H7 (cell line): Measurements from ENCODE around the gene CBX2. TPM values are rescaled to one million over a fixed set of nuclear protein-coding genes. Genes with fewer than 3 reads are reported as not detected.

ENCODE experiments used
- DNase-seq: peaks from one replicate; pipeline ENCODE4 v3.0.0; 2012
- H3K27me3 ChIP-seq: 2 replicates; pipeline ENCODE4 v1.6.0; 2011; ENCODE audit warnings: mild to moderate bottlenecking, low read length; ENCODE audit not compliant: control insufficient read depth, insufficient read depth
- H3K36me3 ChIP-seq: replicated peaks from 2 replicates; pipeline ENCODE4 v1.5.1; 2011; ENCODE audit warnings: low read length; ENCODE audit not compliant: control insufficient read depth, insufficient read depth
- H3K4me3 ChIP-seq: 2 replicates; pipeline ENCODE4 v1.5.1; 2011; ENCODE audit warnings: low read depth, mild to moderate bottlenecking, control low read depth, low read length, moderate library complexity; ENCODE audit not compliant: insufficient read depth
- total RNA-seq: library from RNA; depleted of rRNA; stranded (reverse); fragments of >200 nt; shearing (Covaris generic); gene quantifications from 2 replicates; pipeline ENCODE4 v1.2.3, GENCODE V29; 2014

The CBX2 gene
- total RNA-seq, 1 experiment from 2014 or later: 89.1 TPM

DNA sequence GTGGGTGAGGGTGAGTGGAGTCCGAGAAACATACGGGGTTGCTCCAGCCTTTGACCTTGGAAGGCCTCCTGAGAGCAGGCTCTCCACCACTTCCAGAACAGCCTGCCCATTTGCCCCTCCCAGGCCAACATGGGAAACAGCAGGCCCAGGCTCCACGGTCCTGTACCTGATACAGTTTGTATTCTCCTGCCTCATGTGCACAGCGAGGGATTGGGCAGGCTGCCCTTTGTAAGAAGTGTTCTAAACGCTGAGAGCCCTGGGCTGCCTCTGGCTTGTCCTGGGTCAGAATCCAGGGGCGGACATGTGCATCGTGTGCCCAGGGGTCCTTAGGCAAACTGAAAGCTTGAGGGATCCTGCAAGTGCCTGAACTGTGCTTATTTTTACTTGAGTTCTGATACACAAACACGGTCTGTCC is 3.4 kb upstream of the CBX2 start:
- DNase-seq: peak; percentile 43
- H3K36me3 ChIP-seq: peaks cover under 1% of the 10 kb centered on the region; the same call in 1 of the 2 replicates

DNA sequence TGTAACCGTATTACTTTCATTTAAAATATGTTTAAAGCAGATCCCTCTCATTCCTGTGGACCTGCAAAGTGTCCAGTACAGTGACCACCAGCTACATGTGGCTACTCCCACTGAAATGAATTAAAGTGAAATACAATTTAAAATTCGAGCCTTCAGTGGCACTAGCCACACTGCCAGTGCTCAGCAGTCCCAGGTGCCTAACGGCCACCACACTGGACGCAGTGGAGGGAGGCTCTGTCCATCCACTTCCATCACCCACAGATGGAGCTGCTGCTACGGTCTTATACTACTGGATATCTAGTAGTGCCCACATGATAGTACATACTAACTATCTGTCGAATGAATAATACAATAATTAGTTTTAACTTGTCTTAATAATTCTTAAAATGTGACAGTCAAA is 2.3 kb upstream of the CBX2 start:
- DNase-seq: no peak
- Histone ChIP-seq H3K4me3 (no peak overlapping the region), H3K27me3 (peaks cover 4% of the 10 kb centered on the region; the same call in 1 of the 2 replicates), H3K36me3 (peaks cover 11% of the 10 kb centered on the region)

More for the DNA sequence above, 3.4 kb upstream of the CBX2 start:
- Histone ChIP-seq H3K27me3 (peaks cover 4% of the 10 kb centered on the region; the same call in 1 of the 2 replicates), H3K4me3 (no peak overlapping the region)

DNA sequence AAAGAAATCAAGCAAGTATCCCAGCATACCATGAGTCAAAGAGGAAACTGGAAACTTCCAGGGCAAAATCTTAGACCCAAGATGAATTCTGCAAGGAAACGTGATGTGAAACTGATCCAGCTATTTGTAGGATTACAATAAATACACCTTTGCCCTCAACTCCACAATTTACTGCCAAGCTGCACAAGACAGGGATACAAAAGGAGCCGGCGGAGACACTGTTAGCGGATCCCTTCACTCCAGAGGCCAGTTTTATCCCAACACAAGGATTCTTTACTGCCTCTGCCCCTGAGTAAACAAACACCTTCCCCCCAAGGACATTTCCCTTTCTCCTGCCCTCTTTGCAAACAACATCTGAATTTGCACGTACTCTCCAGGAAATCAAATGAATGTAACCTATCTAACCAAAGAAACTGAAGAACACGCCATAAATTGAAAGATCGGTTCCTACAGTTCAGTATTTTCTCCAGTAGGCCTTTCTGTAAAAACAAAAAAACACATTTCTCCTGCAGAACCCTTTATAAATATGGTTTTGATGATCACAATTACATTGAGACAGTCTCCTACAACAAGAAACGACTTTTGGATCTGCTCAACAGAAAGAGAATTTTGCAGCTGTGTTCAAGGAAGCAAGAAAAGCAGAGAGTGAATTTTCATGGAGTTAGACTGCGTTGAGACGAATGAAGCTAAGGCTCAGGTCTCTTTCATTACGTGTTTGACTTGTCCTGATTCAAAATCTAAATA is 1.4 kb upstream of the CBX2 start:
- Histone ChIP-seq H3K4me3 (peak overlapping the region; percentile 53), H3K36me3 (peaks cover 15% of the 10 kb centered on the region), H3K27me3 (peaks cover 4% of the 10 kb centered on the region; the same call in 1 of the 2 replicates)
- DNase-seq: peak; percentile 73

DNA sequence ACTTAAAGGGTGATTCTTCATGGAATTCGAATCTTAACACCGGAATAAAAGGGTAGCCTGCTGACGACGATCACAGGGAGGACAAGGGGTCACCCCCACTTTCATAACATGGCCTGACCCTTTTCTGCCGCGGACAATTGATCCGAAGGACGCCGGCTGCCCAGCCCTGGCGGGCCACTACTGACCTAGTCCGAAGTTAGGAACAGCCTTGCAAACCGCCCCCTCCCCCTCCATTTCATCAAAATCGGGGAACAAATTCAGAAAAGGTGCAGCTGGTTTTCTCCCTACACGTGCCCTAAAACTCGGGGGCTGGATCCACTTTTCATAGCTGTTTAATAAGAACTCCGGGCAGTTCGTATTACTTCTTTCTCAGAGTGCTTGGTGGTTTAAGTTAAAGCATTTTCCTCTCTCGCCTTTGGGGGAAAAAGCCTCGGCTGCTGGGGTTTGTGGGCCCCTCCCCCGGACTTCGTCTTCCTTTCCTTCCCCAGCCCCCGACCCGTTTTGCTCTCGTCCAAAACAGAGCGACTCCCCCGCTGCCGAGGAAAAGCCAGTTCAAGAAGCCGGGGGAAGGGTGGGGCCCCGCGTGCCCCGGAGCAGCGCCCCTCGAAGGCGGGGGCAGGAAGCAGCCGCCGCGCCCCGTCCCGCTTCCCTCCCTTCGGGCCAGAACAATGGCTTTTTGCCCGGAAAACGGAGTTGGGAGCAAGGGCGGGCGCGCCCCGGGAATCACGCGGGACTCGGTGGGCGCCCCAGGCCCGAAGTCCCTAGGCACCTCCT is 641 bp upstream of the CBX2 start:
- DNase-seq: peak; percentile 71
- Histone ChIP-seq H3K4me3 (peak overlapping the region; percentile 53), H3K36me3 (peaks cover 17% of the 10 kb centered on the region), H3K27me3 (peaks cover 4% of the 10 kb centered on the region; the same call in 1 of the 2 replicates)

DNA sequence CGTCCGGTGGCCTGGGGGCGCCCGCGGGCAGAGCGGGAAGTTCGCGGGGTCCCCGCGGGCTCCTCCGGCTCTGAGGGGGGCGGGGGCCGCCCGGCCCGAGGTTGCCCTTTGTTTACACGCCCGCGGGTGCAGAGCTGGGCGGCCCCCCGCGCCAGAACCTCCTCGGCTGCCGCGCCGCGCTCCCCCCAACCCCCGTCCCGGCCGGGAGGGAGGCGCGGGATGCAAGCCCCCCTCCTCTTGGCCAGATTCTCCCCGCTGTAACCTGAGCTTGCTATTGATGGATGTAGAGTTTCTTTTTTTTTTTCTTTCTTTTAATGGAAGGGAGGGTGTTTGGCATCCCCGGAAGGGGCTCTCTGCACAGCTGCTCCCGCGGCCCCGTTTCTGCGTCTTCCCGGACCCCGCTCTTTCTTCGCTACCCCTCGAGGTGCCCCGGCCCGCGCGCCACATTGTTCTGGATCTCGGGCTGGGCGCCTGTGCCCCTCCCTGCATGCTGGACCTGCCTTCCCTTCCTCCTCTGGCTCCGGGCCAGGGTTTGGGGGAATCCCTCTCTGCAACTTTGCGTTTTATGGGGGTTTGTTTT is 646 bp downstream of the CBX2 start:
- DNase-seq: peak; percentile 93
- H3K4me3 ChIP-seq: peak overlapping the region; percentile 96
- H3K27me3 ChIP-seq: peaks cover 4% of the 10 kb centered on the region; the same call in 1 of the 2 replicates

DNA sequence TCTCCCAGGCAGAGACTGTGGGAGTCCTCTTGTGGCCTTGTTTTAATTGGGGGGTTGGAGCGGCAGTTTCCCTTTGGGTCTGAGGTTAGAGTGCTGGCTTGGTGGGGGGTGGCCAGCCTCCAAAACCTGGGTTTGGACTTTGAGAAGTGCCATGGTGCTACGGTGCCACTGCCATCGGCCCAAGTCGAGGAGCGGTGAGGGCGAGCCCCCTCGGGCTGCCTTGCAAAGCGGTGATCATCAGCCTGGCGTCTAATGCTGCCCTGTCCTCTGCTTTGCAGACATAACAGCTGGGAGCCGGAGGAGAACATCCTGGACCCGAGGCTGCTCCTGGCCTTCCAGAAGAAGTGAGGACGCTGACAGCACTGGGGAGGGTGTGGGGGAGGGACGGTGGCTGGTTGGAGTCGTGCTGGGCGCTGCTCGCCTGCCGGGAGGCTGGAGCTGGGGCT is 1.2 kb downstream of the CBX2 start:
- H3K4me3 ChIP-seq: peak overlapping the region; percentile 96

More for the DNA sequence above, 646 bp downstream of the CBX2 start:
- H3K36me3 ChIP-seq: peaks cover 23% of the 10 kb centered on the region

DNA sequence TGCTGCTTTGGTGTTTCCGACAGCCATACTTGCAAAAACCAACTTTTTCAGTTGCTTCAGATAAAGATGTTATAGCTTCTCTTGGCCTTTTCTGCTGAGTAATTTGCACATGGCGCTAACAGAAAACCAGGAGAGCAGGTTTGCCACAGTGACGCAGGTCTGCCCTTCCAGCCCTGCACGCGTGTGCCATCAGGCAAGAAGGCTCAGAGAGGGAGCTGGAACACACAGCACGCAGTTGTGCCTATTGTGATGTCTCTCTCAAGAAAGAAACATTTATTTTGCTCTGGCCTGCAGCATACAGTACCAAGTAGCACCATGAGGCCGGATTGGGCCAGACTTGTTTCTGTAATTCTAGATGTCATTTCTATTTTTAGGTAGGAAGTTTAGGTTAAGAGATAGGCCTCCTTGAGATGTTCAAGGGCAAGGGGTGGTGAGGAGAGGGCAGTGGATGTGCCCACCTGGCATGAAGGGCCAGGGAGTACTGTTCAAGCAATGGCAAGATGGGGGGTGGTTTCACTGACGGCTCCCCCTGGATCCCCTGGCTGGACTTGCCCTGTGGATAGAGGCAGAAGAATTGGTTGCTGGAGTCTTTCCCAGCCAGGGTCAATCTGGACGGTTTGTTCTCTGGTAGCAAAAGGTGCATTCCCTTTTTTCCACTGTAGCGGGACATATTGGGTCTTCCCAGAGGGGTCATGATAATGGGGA is 1.9 kb downstream of the CBX2 start:
- Histone ChIP-seq H3K27me3 (no peaks in the 10 kb centered on the region), H3K4me3 (no peak overlapping the region), H3K36me3 (peaks cover 25% of the 10 kb centered on the region)
- DNase-seq: peak; percentile 30

More for the DNA sequence above, 1.2 kb downstream of the CBX2 start:
- DNase-seq: peak; percentile 80
- H3K27me3 ChIP-seq: peaks cover 4% of the 10 kb centered on the region; the same call in 1 of the 2 replicates
- peaks cover 23% of the 10 kb centered on the region for H3K36me3 ChIP-seq

DNA sequence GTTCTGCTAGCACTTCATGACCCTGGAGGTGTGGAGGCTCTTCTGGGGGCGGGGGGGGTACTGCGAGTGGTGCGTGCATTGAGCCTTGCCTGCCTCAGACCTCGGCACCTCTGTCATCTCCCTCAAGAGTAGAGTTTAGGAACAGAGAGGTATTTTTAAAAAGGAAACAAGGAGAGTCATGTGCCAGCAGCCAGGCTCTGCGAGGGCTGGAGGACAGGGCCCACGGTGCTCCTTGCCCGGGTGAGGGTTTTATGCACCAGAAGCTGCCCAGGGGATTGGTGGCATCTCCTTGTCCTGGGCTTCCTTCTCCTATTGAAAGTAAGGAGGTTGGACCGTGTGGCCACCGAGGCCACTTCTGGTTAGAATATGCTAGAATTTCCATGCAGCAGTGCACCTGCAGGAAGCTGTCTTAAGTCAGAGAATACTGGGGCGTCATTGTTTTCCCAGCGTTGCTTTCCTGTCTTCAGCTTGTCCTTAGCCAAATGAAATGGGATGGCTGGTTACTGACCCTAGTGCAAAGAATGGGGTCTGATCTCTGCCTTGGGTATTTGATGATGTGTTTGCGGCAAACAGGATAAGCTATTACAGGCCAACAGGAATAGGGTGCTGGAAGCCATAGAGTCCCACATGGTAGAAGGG is 3.2 kb downstream of the CBX2 start:
- no peaks in the 10 kb centered on the region; the same call in 1 of the 2 replicates for H3K27me3 ChIP-seq
- peaks cover 28% of the 10 kb centered on the region for H3K36me3 ChIP-seq
- DNase-seq: peak; percentile 22
- no peak overlapping the region for H3K4me3 ChIP-seq

DNA sequence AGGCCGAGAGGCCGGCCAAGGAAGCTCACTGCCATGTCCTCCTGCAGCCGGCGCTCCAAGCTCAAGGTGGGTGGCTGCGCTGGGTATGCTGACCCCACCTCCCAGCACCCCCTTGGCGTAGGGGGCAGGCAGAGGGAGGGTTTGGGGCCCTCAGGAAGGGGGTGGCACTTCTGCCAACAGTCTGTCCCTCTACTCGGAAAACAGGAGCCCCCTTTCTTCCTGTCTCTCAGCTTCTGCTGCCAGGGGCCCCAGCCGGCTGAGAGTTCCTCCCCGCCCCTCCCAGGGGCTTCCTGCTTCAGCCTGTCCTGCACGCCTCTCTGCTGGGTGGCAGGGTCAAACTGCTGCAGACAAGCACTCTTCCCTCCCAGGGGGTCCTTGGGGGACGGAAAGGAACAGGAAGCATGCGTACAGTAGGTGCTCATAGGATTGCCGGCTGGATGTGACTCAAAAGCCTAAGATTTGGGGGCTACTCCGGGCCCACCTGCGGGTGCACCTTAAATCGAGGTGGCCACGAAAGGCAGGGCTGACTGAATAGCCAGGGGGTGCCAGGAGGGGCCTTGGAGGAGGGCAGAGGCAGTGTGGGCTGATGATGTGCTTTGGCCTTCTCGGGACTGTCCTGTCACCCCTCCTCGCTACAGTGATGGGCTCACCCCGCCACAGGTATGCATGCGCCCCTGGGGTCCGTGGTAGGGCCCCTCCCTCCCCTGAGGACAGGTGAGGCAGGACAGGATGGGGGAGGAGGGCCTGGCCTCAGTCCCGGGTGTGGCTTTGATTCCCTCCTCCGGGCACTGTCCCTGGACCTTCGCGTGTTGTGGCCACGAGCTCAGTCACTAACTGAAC is 4.0 kb downstream of the CBX2 start:
- peak; percentile 51 for DNase-seq
- Histone ChIP-seq H3K27me3 (peaks cover 1% of the 10 kb centered on the region), H3K36me3 (peaks cover 28% of the 10 kb centered on the region), H3K4me3 (no peak overlapping the region)

DNA sequence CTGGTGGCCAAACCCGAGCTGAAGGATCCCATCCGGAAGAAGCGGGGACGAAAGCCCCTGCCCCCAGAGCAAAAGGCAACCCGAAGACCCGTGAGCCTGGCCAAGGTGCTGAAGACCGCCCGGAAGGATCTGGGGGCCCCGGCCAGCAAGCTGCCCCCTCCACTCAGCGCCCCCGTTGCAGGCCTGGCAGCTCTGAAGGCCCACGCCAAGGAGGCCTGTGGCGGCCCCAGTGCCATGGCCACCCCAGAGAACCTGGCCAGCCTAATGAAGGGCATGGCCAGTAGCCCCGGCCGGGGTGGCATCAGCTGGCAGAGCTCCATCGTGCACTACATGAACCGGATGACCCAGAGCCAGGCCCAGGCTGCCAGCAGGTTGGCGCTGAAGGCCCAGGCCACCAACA is 5.9 kb downstream of the CBX2 start:
- H3K27me3 ChIP-seq: peaks cover 13% of the 10 kb centered on the region
- no peak for DNase-seq
- peaks cover 28% of the 10 kb centered on the region for H3K36me3 ChIP-seq
- no peak overlapping the region for H3K4me3 ChIP-seq

DNA sequence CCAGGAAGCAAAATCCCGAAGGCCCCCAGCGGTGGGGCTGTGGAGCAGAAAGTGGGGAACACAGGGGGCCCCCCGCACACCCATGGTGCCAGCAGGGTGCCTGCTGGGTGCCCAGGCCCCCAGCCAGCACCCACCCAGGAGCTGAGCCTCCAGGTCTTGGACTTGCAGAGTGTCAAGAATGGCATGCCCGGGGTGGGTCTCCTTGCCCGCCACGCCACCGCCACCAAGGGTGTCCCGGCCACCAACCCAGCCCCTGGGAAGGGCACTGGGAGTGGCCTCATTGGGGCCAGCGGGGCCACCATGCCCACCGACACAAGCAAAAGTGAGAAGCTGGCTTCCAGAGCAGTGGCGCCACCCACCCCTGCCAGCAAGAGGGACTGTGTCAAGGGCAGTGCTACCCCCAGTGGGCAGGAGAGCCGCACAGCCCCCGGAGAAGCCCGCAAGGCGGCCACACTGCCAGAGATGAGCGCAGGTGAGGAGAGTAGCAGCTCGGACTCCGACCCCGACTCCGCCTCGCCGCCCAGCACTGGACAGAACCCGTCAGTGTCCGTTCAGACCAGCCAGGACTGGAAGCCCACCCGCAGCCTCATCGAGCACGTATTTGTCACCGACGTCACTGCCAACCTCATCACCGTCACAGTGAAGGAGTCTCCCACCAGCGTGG is 6.5 kb downstream of the CBX2 start:
- Histone ChIP-seq H3K27me3 (peaks cover 19% of the 10 kb centered on the region), H3K4me3 (no peak overlapping the region), H3K36me3 (peaks cover 28% of the 10 kb centered on the region)
- DNase-seq: no peak

DNA sequence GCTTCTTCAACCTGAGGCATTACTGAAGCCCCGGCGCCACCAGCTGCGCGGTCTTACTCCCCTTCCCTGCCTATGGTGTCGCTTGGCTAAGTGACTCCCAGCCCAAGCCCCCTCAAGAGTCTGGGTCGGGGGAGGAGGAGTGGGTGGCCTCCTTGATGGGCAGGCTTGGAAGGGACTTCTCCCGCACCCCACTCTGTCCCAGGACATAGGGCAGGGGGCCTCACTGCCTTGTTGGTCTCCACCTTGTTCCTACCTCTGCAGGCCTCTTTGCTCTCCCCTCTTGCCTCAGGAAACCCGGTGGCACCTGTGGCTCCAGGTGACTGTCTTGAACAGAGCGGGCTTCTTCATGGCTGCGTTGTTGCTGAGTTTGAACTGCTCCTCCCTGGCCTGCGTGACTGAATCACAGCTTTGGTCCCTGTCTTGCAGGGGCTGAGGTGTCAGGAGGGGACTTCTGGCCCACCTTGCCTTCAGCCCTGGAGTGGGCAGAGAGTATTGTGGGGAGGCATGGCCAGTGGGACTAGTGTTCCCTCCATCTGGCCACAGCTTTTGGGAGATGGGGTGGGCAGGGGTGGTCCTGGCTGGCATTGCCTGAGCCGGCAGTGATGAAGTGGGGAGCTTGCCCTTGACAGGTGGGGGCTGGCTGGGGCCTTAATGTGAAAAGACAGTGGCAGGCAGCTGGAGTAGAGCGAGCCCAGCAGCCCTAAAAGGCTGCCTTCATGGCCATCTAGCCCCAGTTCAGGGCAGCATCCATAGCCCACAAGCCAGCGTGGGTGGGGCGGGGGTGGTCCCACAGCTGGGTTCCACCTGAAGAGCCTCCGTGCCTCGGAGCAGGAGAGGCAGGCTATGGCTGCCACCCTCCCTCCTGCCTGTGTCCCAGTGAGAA is 7.3 kb downstream of the CBX2 start:
- DNase-seq: no peak
- H3K36me3 ChIP-seq: peaks cover 20% of the 10 kb centered on the region

More for the DNA sequence above, 7.3 kb downstream of the CBX2 start:
- Histone ChIP-seq H3K4me3 (no peak overlapping the region), H3K27me3 (peaks cover 27% of the 10 kb centered on the region)
